Ishikawa (cell line): Measurements from ENCODE around the gene TOMT.

Experiments
- CREB1 ChIP-seq: IDR thresholded peaks from 2 replicates; pipeline ENCODE4 v1.6.1; 2012; ENCODE audit warnings: low read depth
- EP300 ChIP-seq: IDR thresholded peaks from 2 replicates; pipeline ENCODE4 v1.6.1; 2012; ENCODE audit warnings: borderline replicate concordance
- NFIC ChIP-seq: IDR thresholded peaks from 2 replicates; pipeline ENCODE4 v1.6.1; 2012
- RAD21 ChIP-seq: IDR thresholded peaks from 2 replicates; pipeline ENCODE4 v1.6.1; 2012; ENCODE audit warnings: low read depth
- TAF1 ChIP-seq: IDR thresholded peaks from 2 replicates; pipeline ENCODE4 v1.6.1; 2012; ENCODE audit warnings: low read depth, mild to moderate bottlenecking
- TCF12 ChIP-seq: IDR thresholded peaks from 2 replicates; pipeline ENCODE4 v1.6.1; 2012; ENCODE audit warnings: low read depth
- TEAD4 ChIP-seq: IDR thresholded peaks from 2 replicates; pipeline ENCODE4 v1.6.1; 2012
- YY1 ChIP-seq: IDR thresholded peaks from 2 replicates; pipeline ENCODE4 v1.6.1; 2012; ENCODE audit warnings: low read depth
- ZBTB7A ChIP-seq: IDR thresholded peaks from 2 replicates; pipeline ENCODE4 v1.6.1; 2012; ENCODE audit warnings: low read depth
- TF ChIP-seq, protein P1 (sequence below): IDR thresholded peaks from 2 replicates; pipeline ENCODE4 v1.6.1; 2012; ENCODE audit warnings: low read depth, mild to moderate bottlenecking
- TF ChIP-seq, protein P2 (sequence below): IDR thresholded peaks from 2 replicates; pipeline ENCODE4 v1.6.1; 2012
- TF ChIP-seq, protein P3 (sequence below): IDR thresholded peaks from 2 replicates; pipeline ENCODE4 v1.6.1; 2012

GRCh38 chr11:72105888-72106287, at the start of gene TOMT:
- TF ChIP-seq RAD21 (no peak), EP300 (no peak), ZBTB7A (no peak), TCF12 (no peak), NFIC (no peak), CREB1 (no peak), TAF1 (no peak), TEAD4 (no peak), YY1 (no peak)
- TF ChIP-seq, protein P1, sequence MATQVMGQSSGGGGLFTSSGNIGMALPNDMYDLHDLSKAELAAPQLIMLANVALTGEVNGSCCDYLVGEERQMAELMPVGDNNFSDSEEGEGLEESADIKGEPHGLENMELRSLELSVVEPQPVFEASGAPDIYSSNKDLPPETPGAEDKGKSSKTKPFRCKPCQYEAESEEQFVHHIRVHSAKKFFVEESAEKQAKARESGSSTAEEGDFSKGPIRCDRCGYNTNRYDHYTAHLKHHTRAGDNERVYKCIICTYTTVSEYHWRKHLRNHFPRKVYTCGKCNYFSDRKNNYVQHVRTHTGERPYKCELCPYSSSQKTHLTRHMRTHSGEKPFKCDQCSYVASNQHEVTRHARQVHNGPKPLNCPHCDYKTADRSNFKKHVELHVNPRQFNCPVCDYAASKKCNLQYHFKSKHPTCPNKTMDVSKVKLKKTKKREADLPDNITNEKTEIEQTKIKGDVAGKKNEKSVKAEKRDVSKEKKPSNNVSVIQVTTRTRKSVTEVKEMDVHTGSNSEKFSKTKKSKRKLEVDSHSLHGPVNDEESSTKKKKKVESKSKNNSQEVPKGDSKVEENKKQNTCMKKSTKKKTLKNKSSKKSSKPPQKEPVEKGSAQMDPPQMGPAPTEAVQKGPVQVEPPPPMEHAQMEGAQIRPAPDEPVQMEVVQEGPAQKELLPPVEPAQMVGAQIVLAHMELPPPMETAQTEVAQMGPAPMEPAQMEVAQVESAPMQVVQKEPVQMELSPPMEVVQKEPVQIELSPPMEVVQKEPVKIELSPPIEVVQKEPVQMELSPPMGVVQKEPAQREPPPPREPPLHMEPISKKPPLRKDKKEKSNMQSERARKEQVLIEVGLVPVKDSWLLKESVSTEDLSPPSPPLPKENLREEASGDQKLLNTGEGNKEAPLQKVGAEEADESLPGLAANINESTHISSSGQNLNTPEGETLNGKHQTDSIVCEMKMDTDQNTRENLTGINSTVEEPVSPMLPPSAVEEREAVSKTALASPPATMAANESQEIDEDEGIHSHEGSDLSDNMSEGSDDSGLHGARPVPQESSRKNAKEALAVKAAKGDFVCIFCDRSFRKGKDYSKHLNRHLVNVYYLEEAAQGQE: no peak
- TF ChIP-seq, protein P2, sequence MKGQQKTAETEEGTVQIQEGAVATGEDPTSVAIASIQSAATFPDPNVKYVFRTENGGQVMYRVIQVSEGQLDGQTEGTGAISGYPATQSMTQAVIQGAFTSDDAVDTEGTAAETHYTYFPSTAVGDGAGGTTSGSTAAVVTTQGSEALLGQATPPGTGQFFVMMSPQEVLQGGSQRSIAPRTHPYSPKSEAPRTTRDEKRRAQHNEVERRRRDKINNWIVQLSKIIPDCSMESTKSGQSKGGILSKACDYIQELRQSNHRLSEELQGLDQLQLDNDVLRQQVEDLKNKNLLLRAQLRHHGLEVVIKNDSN: no peak
- TF ChIP-seq, protein P3, sequence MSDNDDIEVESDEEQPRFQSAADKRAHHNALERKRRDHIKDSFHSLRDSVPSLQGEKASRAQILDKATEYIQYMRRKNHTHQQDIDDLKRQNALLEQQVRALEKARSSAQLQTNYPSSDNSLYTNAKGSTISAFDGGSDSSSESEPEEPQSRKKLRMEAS: no peak
